ENCODE measurements around the gene DCBLD2. TPM values are rescaled to one million over a fixed set of nuclear protein-coding genes. Genes with fewer than 3 reads are reported as not detected.
A peak's percentile ranks its signal among the peaks of the same experiment; 100 is the strongest.

DCBLD2 gene
- total and polyA plus RNA-seq, 4 experiments from 2014 or later: 0.52 to 2.5 (median 1.4) TPM

GRCh38 chr3:98778383-98778782 lies 123.1 kb downstream of the DCBLD2 start:
- no peak for DNase-seq
- intact Hi-C loops (cut with micrococcal nuclease): no loop called here
- no peaks in the 10 kb centered on the region for H3K36me3 Mint-ChIP-seq
- Histone ChIP-seq H3K9me3 (ENCODE audit: control insufficient read depth in 1 of 2, low read length in 2 of 2) (no peaks in the 10 kb centered on the region), H3K36me3 (ENCODE audit: insufficient read depth, low read length) (no peaks in the 10 kb centered on the region), H3K27me3 (ENCODE audit: insufficient read depth, low read length) (no peaks in the 10 kb centered on the region), H3K27ac (ENCODE audit: low read depth, low read length) (no peak overlapping the region), H3K4me3 (ENCODE audit: low read length in 2 of 2) (no peak overlapping the region), H3K4me1 (ENCODE audit: insufficient read depth, low read length) (no peaks in the 10 kb centered on the region)
- peaks cover 0 to 3% (median 0%) of the 10 kb centered on the region in 8 donors for H3K9me3 Mint-ChIP-seq
- POLR2A ChIA-PET (ENCODE audit: partially characterized antibody): no interaction called here
- CTCF ChIA-PET (ENCODE audit: partially characterized antibody): no interaction called here
- no peak overlapping the region for H3K4me3 Mint-ChIP-seq
- H3K27me3 Mint-ChIP-seq: peaks cover 9 to 22% of the 10 kb centered on the region in 2 donors
- H3K27ac Mint-ChIP-seq: no peak overlapping the region
- H3K4me1 Mint-ChIP-seq: no peaks in the 10 kb centered on the region

GRCh38 chr3:98777801-98778220 lies 123.7 kb downstream of the DCBLD2 start:
- POLR2A ChIA-PET (ENCODE audit: partially characterized antibody): no interaction called here
- H3K27ac ChIP-seq (ENCODE audit: low read depth, low read length): no peak overlapping the region
- H3K9me3 Mint-ChIP-seq: peaks cover 0 to 3% (median 0%) of the 10 kb centered on the region in 8 donors
- no peak for DNase-seq
- no peaks in the 10 kb centered on the region for H3K4me1 Mint-ChIP-seq
- no peak overlapping the region for H3K27ac Mint-ChIP-seq
- no peaks in the 10 kb centered on the region for H3K36me3 Mint-ChIP-seq
- peaks cover 9 to 19% of the 10 kb centered on the region in 2 donors for H3K27me3 Mint-ChIP-seq
- intact Hi-C loops (cut with micrococcal nuclease): no loop called here
- H3K27me3 ChIP-seq (ENCODE audit: insufficient read depth, low read length): no peaks in the 10 kb centered on the region
- no peaks in the 10 kb centered on the region for H3K4me1 ChIP-seq (ENCODE audit: insufficient read depth, low read length)
- no peak overlapping the region for H3K4me3 ChIP-seq (ENCODE audit: low read length in 2 of 2)
- H3K9me3 ChIP-seq (ENCODE audit: control insufficient read depth in 1 of 2, low read length in 2 of 2): no peaks in the 10 kb centered on the region
- H3K4me3 Mint-ChIP-seq: no peak overlapping the region
- CTCF ChIA-PET (ENCODE audit: partially characterized antibody): no interaction called here
- H3K36me3 ChIP-seq (ENCODE audit: insufficient read depth, low read length): no peaks in the 10 kb centered on the region

GRCh38 chr3:98777286-98777685 lies 124.2 kb downstream of the DCBLD2 start:
- Histone ChIP-seq H3K27me3 (ENCODE audit: insufficient read depth, low read length) (no peaks in the 10 kb centered on the region), H3K4me1 (ENCODE audit: insufficient read depth, low read length) (no peaks in the 10 kb centered on the region), H3K27ac (ENCODE audit: low read depth, low read length) (no peak overlapping the region), H3K36me3 (ENCODE audit: insufficient read depth, low read length) (no peaks in the 10 kb centered on the region), H3K9me3 (ENCODE audit: control insufficient read depth in 1 of 2, low read length in 2 of 2) (no peaks in the 10 kb centered on the region), H3K4me3 (ENCODE audit: low read length in 2 of 2) (no peak overlapping the region)
- Mint-ChIP-seq H3K36me3 (no peaks in the 10 kb centered on the region), H3K4me1 (no peaks in the 10 kb centered on the region), H3K27ac (no peak overlapping the region), H3K9me3 (peaks cover 0 to 3% (median 0%) of the 10 kb centered on the region in 8 donors), H3K27me3 (peaks cover 9 to 19% of the 10 kb centered on the region in 2 donors), H3K4me3 (no peak overlapping the region)
- POLR2A ChIA-PET (ENCODE audit: partially characterized antibody): no interaction called here
- DNase-seq: no peak
- intact Hi-C loops (cut with micrococcal nuclease): no loop called here
- CTCF ChIA-PET (ENCODE audit: partially characterized antibody): no interaction called here

- Mint-ChIP-seq H3K27ac (no peak overlapping the region), H3K27me3 (peaks cover 9 to 19% of the 10 kb centered on the region in 2 donors), H3K36me3 (no peaks in the 10 kb centered on the region), H3K9me3 (peaks cover 0 to 3% (median 0%) of the 10 kb centered on the region in 8 donors), H3K4me3 (no peak overlapping the region), H3K4me1 (no peaks in the 10 kb centered on the region)
- Histone ChIP-seq H3K27me3 (ENCODE audit: insufficient read depth, low read length) (no peaks in the 10 kb centered on the region), H3K27ac (ENCODE audit: low read depth, low read length) (no peak overlapping the region), H3K4me1 (ENCODE audit: insufficient read depth, low read length) (no peaks in the 10 kb centered on the region), H3K4me3 (ENCODE audit: low read length in 2 of 2) (no peak overlapping the region), H3K36me3 (ENCODE audit: insufficient read depth, low read length) (no peaks in the 10 kb centered on the region), H3K9me3 (ENCODE audit: control insufficient read depth in 1 of 2, low read length in 2 of 2) (no peaks in the 10 kb centered on the region)
- ChIA-PET POLR2A (ENCODE audit: partially characterized antibody) (no interaction called here), CTCF (ENCODE audit: partially characterized antibody) (no interaction called here)
- intact Hi-C loops (cut with micrococcal nuclease): no loop called here
- no peak for DNase-seq
These were observed 125.4 kb downstream of the DCBLD2 start for GRCh38 chr3:98776140-98776493.

GRCh38 chr3:98775459-98776139 lies 125.9 kb downstream of the DCBLD2 start:
- POLR2A ChIA-PET (ENCODE audit: partially characterized antibody): no interaction called here
- CTCF ChIA-PET (ENCODE audit: partially characterized antibody): no interaction called here
- H3K9me3 ChIP-seq (ENCODE audit: control insufficient read depth in 1 of 2, low read length in 2 of 2): no peaks in the 10 kb centered on the region
- no peaks in the 10 kb centered on the region for H3K36me3 ChIP-seq (ENCODE audit: insufficient read depth, low read length)
- H3K9me3 Mint-ChIP-seq: no peaks in the 10 kb centered on the region
- no peak overlapping the region for H3K27ac ChIP-seq (ENCODE audit: low read depth, low read length)
- peaks cover 0 to 1% (median 0%) of the 10 kb centered on the region in 4 donors for H3K4me1 Mint-ChIP-seq
- H3K27me3 ChIP-seq (ENCODE audit: insufficient read depth, low read length): no peaks in the 10 kb centered on the region
- peak overlapping the region in 1 of 7 donors; percentile 4 for H3K27ac Mint-ChIP-seq
- H3K36me3 Mint-ChIP-seq: no peaks in the 10 kb centered on the region
- H3K4me1 ChIP-seq (ENCODE audit: insufficient read depth, low read length): no peaks in the 10 kb centered on the region
- no peak overlapping the region for H3K4me3 ChIP-seq (ENCODE audit: low read length in 2 of 2)
- no peak for DNase-seq
- intact Hi-C loops (cut with micrococcal nuclease): no loop called here
- no peak overlapping the region for H3K4me3 Mint-ChIP-seq
- H3K27me3 Mint-ChIP-seq: peaks cover 9 to 16% of the 10 kb centered on the region in 2 donors

GRCh38 chr3:98772022-98772421 lies 129.5 kb downstream of the DCBLD2 start:
- peaks cover 4% of the 10 kb centered on the region for H3K27me3 ChIP-seq (ENCODE audit: insufficient read depth, low read length)
- Mint-ChIP-seq H3K9me3 (no peaks in the 10 kb centered on the region), H3K36me3 (no peaks in the 10 kb centered on the region), H3K4me3 (no peak overlapping the region), H3K4me1 (peaks cover 0 to 4% (median 0%) of the 10 kb centered on the region in 4 donors), H3K27ac (no peak overlapping the region), H3K27me3 (peaks cover 10 to 12% of the 10 kb centered on the region in 2 donors)
- no peak overlapping the region for H3K27ac ChIP-seq (ENCODE audit: low read depth, low read length)
- ChIA-PET POLR2A (ENCODE audit: partially characterized antibody) (no interaction called here), CTCF (ENCODE audit: partially characterized antibody) (no interaction called here)
- no peaks in the 10 kb centered on the region for H3K36me3 ChIP-seq (ENCODE audit: insufficient read depth, low read length)
- no peak for DNase-seq
- H3K4me1 ChIP-seq (ENCODE audit: insufficient read depth, low read length): no peaks in the 10 kb centered on the region
- intact Hi-C loops (cut with micrococcal nuclease): no loop called here
- H3K9me3 ChIP-seq (ENCODE audit: control insufficient read depth in 1 of 2, low read length in 2 of 2): no peaks in the 10 kb centered on the region
- no peak overlapping the region for H3K4me3 ChIP-seq (ENCODE audit: low read length in 2 of 2)

- CTCF ChIA-PET (ENCODE audit: partially characterized antibody): no interaction called here
- no peaks in the 10 kb centered on the region for H3K4me1 ChIP-seq (ENCODE audit: insufficient read depth, low read length)
- Mint-ChIP-seq H3K4me1 (peaks cover 0 to 4% (median 0%) of the 10 kb centered on the region in 4 donors), H3K27me3 (peaks cover 8 to 10% of the 10 kb centered on the region in 2 donors), H3K27ac (no peak overlapping the region), H3K9me3 (no peaks in the 10 kb centered on the region), H3K36me3 (no peaks in the 10 kb centered on the region), H3K4me3 (peak overlapping the region in 1 of 8 donors; percentile 2)
- peaks cover 4% of the 10 kb centered on the region for H3K27me3 ChIP-seq (ENCODE audit: insufficient read depth, low read length)
- no peaks in the 10 kb centered on the region for H3K36me3 ChIP-seq (ENCODE audit: insufficient read depth, low read length)
- no peak overlapping the region for H3K27ac ChIP-seq (ENCODE audit: low read depth, low read length)
- intact Hi-C loops (cut with micrococcal nuclease): no loop called here
- H3K9me3 ChIP-seq (ENCODE audit: control insufficient read depth in 1 of 2, low read length in 2 of 2): no peaks in the 10 kb centered on the region
- no peak overlapping the region for H3K4me3 ChIP-seq (ENCODE audit: low read length in 2 of 2)
- POLR2A ChIA-PET (ENCODE audit: partially characterized antibody): no interaction called here
- DNase-seq: no peak
These were observed 131.0 kb downstream of the DCBLD2 start for GRCh38 chr3:98770261-98771039.
